ENCODE results near the gene SIVA1. TPM values are rescaled to one million over a fixed set of nuclear protein-coding genes. Genes with fewer than 3 reads are reported as not detected.

SIVA1 gene
- total and polyA plus RNA-seq, 8 donors = 29.1 to 136 (median 42.6) TPM

DNA sequence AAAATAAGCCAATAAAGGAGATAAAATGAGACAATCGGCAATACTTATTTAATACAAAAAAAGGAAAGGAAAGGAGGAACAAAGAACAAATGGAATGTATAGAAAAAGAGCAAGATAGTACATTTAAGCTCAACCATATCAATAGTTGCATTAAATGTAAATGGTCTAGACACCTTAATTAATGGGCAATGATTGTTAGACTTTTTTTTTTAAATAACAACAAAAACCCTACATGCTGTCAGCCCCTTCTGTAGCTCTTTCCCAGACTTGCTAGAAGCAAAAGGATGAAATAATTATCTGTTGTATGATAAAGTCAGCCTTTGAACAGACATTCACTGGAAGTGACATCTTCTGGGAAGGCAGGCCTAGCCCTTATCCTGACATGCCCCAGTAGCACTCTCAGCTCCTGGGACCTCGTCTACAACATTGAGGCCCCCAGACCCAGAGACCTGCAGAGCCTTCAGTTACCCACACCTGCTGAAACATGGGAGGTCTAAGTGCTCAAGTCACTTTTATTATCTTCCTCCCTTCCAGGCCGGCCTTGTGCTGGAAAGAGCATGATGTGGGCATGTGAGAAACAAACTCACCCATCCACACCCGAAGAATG is 13.4 kb downstream of the SIVA1 start:
- intact Hi-C loops (cut with DNase I) = no loop called here
- no peak overlapping the region for H3K27ac ChIP-seq
- WGBS, 2 donors = 97% methylated on average over 4 of the region's 4 CpGs

DNA sequence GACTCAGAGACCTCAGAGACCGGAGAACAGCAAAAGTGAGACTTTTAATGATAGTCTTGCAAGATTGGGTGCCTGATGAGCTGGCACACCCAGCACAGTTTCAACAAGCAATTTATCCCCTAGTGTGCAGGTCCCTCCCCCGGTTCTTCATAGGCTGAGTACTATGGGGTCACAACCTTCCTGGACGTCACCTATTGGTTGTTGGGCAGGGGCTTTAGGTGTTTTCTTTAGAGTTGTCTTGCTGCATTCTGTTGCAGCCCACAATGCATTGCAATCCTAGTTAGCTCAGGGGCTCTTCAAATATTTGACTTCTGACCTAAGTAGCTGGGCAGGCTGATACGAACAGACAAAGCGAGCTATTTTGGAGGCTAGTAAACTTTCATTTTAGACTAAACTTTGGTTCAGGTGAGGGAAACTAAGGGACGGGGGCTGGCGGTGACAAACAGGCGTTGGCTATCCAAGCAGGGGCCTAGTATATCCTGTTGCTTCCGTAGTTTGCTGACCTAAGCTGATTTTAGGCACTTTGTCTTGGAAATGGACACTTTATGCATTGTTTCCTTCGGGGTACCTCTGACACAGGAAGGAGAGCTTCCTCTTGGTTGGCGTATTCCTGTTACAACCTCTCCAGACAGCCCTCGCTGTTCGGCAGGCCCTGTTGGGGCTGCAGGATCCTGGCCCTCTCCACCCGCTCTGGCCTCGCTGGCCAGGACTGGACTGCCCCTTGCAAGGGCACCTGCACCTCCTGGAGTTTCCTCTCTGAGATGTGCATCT is 14.1 kb downstream of the SIVA1 start:
- TF ChIP-seq, protein P1, sequence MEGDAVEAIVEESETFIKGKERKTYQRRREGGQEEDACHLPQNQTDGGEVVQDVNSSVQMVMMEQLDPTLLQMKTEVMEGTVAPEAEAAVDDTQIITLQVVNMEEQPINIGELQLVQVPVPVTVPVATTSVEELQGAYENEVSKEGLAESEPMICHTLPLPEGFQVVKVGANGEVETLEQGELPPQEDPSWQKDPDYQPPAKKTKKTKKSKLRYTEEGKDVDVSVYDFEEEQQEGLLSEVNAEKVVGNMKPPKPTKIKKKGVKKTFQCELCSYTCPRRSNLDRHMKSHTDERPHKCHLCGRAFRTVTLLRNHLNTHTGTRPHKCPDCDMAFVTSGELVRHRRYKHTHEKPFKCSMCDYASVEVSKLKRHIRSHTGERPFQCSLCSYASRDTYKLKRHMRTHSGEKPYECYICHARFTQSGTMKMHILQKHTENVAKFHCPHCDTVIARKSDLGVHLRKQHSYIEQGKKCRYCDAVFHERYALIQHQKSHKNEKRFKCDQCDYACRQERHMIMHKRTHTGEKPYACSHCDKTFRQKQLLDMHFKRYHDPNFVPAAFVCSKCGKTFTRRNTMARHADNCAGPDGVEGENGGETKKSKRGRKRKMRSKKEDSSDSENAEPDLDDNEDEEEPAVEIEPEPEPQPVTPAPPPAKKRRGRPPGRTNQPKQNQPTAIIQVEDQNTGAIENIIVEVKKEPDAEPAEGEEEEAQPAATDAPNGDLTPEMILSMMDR (IDR thresholded peaks at IDR 0.05) = no peak
- WGBS, 2 donors = 84 to 87% methylated on average over 15 of the region's 15 CpGs
- no peak for ATAC-seq

More for the DNA sequence above, 13.4 kb downstream of the SIVA1 start:
- peaks cover 0 to 7% (median 0%) of the 10 kb centered on the region in 3 donors for H3K4me1 ChIP-seq
- FAIRE-seq = no peak
- DNase-seq = peak in 1 of 6 donors; percentile 8
- H3K36me3 ChIP-seq = no peaks in the 10 kb centered on the region
- no peaks in the 10 kb centered on the region for H3K9me3 ChIP-seq
- no peak overlapping the region for H3K4me3 ChIP-seq
- TF ChIP-seq, protein P1 (IDR thresholded peaks at IDR 0.05) = no peak
- ATAC-seq = no peak
- H3K27me3 ChIP-seq = no peaks in the 10 kb centered on the region

DNA sequence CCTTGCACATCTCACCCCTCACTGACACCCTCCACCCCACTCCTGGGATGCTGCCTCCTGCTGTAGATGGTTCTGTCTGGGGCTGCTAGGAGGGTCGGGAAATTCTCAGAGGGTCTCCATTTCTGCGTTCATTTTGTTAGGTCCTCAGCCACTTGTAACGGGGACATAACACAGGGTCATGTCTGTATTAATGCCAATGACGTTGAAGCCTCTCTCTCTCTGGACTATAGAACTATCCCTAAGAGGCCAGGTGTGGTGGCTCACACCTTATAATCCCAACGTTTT is 14.6 kb downstream of the SIVA1 start:
- no peak for DNase-seq
- TF ChIP-seq, protein P1 (IDR thresholded peaks at IDR 0.05) = no peak
- FAIRE-seq = no peak
- Histone ChIP-seq H3K9me3 (no peaks in the 10 kb centered on the region), H3K4me3 (no peak overlapping the region), H3K27me3 (no peaks in the 10 kb centered on the region), H3K36me3 (peaks cover 0 to 4% (median 0%) of the 10 kb centered on the region in 3 donors), H3K4me1 (peaks cover 0 to 7% (median 0%) of the 10 kb centered on the region in 3 donors), H3K27ac (no peak overlapping the region)
- intact Hi-C loops (cut with DNase I) = no loop called here
- no peak for ATAC-seq
- WGBS, 2 donors = 71 to 75% methylated on average over 5 of the region's 5 CpGs

More for the DNA sequence above, 14.1 kb downstream of the SIVA1 start:
- intact Hi-C loops (cut with DNase I) = no loop called here
- Histone ChIP-seq H3K27ac (no peak overlapping the region), H3K27me3 (no peaks in the 10 kb centered on the region), H3K9me3 (no peaks in the 10 kb centered on the region), H3K4me3 (no peak overlapping the region), H3K36me3 (no peaks in the 10 kb centered on the region), H3K4me1 (peaks cover 0 to 7% (median 0%) of the 10 kb centered on the region in 3 donors)
- DNase-seq (peak in 1 of 6 donors; percentile 40), FAIRE-seq (no peak)

DNA sequence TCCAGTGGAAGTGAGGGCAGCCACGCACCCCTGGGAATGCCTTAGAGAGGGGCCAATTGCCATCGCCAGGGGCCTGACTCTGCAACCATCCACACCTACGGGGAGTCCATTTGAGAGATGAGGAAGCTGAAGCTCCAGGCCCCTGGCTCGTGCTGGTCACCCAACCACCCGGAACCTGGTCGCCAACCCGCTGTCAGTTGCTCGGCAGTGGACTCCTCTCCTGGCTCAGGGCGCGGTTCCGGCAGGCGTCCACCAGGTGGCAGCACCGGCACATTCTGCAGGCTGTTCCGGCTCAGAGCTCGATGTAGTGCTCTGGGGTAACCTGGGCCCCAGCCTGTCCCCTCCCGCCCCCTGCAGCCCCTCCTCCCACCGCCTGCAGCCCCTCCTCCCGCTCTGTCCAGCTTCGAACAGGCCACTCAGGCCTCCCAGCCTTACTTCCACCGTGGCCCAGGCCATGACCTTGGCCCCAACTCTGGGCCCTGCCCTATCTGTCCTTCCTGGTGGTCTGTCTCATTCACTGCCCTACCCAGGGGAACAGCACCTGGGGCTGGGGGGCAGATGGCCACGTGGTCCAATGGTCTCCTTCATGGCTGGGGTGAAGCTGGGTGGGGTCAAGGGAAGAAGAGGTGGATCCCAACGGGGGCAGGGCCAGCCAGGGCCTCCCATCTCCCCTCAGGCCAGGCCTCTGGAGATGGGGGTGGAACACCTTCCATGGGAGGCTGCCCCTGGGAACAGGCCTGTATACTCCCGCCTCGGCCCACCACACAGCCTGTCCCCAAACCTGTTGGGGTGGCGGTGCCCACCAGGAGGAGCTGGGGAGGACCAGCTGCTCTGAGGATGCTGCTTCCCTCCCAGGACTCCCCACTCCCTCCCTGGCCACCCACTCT is 15.7 kb downstream of the SIVA1 start:
- Histone ChIP-seq H3K4me1 (peaks cover 0 to 7% (median 5%) of the 10 kb centered on the region in 3 donors), H3K27ac (no peak overlapping the region), H3K36me3 (peaks cover 0 to 6% (median 0%) of the 10 kb centered on the region in 3 donors), H3K4me3 (no peak overlapping the region), H3K27me3 (no peaks in the 10 kb centered on the region), H3K9me3 (no peaks in the 10 kb centered on the region)
- ATAC-seq (peak; percentile 80 to 96 (median 92)), FAIRE-seq (no peak), DNase-seq (peak; percentile 78 to 99 (median 92))
- TF ChIP-seq, protein P1 (IDR thresholded peaks at IDR 0.05) = peak; percentile 92 to 95 (median 93)
- intact Hi-C loops (cut with DNase I) = loop anchor here in 1 of 3 donors (2.0 kb wide), 1 partner anchor 54 kb away; no protein-coding TSS in a partner anchor
- 11 to 15% methylated on average over 24 to 25 of the region's 25 CpGs for WGBS, 2 donors
